MCF 10A (cell line): Measurements from ENCODE around the gene CA6. TPM values are rescaled to one million over a fixed set of nuclear protein-coding genes. Genes with fewer than 3 reads are reported as not detected.
A peak's percentile ranks its signal among the peaks of the same experiment; 100 is the strongest.

Source experiments
- BruUV-seq: library from RNA; stranded (reverse); fragments of 400-500 nt; replicated peaks from 2 replicates; lab custom pipeline; 2021; lab: Mats Ljungman, UMichigan
- CTCF ChIA-PET: fragments of 300-600 bp; sonication (Branson Sonifier 250); formaldehyde crosslinking; extraction: SDS; loops from one replicate; lab custom pipeline; 2021; ENCODE audit warnings: antibody characterized with exemption, inconsistent platforms; lab: Yijun Ruan, JAX
- POLR2A ChIA-PET: fragments of 300-600, 350-650 bp; sonication (Branson Sonifier 250); formaldehyde crosslinking; extraction: SDS; loops from one replicate; lab custom pipeline; 2020; ENCODE audit warnings: antibody characterized with exemption, inconsistent platforms; lab: Yijun Ruan, JAX
- DNase-seq: peaks from one replicate; pipeline ENCODE4 v3.0.0-alpha.2; 2018; ENCODE audit not compliant: unreplicated experiment
- H3K27ac Mint-ChIP-seq: one replicate; pipeline ENCODE4 v1.8.0; 2022; ENCODE audit warnings: mild to moderate bottlenecking, low read depth, mixed read lengths; ENCODE audit not compliant: unreplicated experiment
- H3K27me3 Mint-ChIP-seq: one replicate; pipeline ENCODE4 v1.8.0; 2022; ENCODE audit warnings: mixed read lengths; ENCODE audit not compliant: insufficient read depth, unreplicated experiment
- H3K36me3 Mint-ChIP-seq: one replicate; pipeline ENCODE4 v1.8.0; 2022; ENCODE audit warnings: mild to moderate bottlenecking, moderate library complexity, mixed read lengths; ENCODE audit not compliant: insufficient read depth, unreplicated experiment
- H3K4me1 Mint-ChIP-seq: one replicate; pipeline ENCODE4 v1.8.0; 2022; ENCODE audit warnings: mixed read lengths; ENCODE audit not compliant: insufficient read depth, unreplicated experiment
- H3K4me3 Mint-ChIP-seq: one replicate; pipeline ENCODE4 v1.8.0; 2022; ENCODE audit warnings: mild to moderate bottlenecking, moderate library complexity, mixed read lengths; ENCODE audit not compliant: unreplicated experiment
- H3K9me3 Mint-ChIP-seq: one replicate; pipeline ENCODE4 v1.8.0; 2022; ENCODE audit warnings: mixed read lengths; ENCODE audit not compliant: unreplicated experiment
- intact Hi-C: fragments of 100-400 bp; cut with micrococcal nuclease; formaldehyde crosslinking; loops from 2 replicates; pipeline ENCODE4 v1.14.1; 2022
- total RNA-seq: library from RNA; stranded (reverse); gene quantifications from 2 replicates; pipeline ENCODE4 v1.2.3, GENCODE V29; 2022
- TF ChIP-seq, protein P1 (sequence below): fragments of 200-600 bp; IDR thresholded peaks from one replicate; pipeline ENCODE4 v1.8.0; 2022; ENCODE audit warnings: antibody characterized with exemption, mild to moderate bottlenecking; ENCODE audit not compliant: unreplicated experiment

The CA6 gene
- total RNA-seq, 1 experiment from 2014 or later: not detected

DNA sequence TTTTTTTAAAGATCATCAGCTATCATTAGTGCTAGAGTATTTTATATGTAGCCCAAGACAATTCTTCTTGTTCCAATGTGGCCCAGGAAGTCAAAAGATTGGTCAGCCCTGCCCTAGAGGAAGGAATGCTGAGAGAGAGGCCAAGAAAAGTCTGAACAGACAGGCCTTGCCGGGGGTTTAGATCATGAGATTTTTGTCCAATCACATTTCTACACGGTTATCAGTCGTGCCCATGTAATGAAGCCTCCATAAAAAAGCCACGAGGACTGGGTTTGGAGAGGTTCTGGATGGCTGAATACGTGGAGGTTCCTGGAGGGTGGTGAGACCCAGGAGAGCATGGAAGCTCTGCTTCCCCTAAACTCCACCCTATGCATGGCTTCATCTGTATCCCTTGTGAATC lies 42.9 kb upstream of the CA6 start:
- Mint-ChIP-seq H3K36me3 (peaks cover 5% of the 10 kb centered on the region), H3K4me3 (no peak overlapping the region), H3K27me3 (no peaks in the 10 kb centered on the region), H3K9me3 (no peaks in the 10 kb centered on the region), H3K27ac (peak overlapping the region; percentile 87), H3K4me1 (peaks cover 34% of the 10 kb centered on the region)
- DNase-seq: peak; percentile 56
- TF ChIP-seq, protein P1, sequence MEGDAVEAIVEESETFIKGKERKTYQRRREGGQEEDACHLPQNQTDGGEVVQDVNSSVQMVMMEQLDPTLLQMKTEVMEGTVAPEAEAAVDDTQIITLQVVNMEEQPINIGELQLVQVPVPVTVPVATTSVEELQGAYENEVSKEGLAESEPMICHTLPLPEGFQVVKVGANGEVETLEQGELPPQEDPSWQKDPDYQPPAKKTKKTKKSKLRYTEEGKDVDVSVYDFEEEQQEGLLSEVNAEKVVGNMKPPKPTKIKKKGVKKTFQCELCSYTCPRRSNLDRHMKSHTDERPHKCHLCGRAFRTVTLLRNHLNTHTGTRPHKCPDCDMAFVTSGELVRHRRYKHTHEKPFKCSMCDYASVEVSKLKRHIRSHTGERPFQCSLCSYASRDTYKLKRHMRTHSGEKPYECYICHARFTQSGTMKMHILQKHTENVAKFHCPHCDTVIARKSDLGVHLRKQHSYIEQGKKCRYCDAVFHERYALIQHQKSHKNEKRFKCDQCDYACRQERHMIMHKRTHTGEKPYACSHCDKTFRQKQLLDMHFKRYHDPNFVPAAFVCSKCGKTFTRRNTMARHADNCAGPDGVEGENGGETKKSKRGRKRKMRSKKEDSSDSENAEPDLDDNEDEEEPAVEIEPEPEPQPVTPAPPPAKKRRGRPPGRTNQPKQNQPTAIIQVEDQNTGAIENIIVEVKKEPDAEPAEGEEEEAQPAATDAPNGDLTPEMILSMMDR: no peak
- no TSS peak for BruUV-seq
- intact Hi-C loops: no loop called here
- POLR2A ChIA-PET: interaction anchor here (0.7 to 8.3 kb wide), 10 partner anchors 8 to 184 kb away, joined by 3 to 125 read pairs (median 6); partner anchors contain the start of gene ENO1
- CTCF ChIA-PET: interaction anchor here (0.5 to 0.7 kb wide), 4 partner anchors 44 to 90 kb away, joined by 3 to 6 read pairs (median 4); no protein-coding TSS in a partner anchor

DNA sequence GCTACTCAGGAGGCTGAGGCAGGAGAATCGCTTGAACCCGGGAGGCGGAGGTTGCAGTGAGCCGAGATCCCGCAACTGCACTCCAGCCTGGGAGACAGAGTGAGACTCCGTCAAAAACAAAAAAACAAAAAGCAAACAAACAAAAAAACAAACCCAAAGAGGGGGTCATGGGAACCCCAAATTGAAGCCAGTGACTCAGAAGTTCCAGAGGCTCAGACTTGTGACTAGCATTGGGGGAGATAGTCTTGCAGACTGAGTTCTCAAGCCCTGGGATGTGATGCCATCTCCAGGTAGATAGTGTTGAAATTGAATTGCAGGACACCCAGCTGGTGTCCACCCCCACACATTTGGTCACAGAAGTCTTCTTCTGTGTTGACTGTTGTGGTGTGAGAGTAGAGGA lies 42.3 kb upstream of the CA6 start:
- no peak overlapping the region for H3K27ac Mint-ChIP-seq
- CTCF ChIA-PET: interaction anchor here (0.7 kb wide), 3 partner anchors 64 to 134 kb away, joined by 3 to 6 read pairs (median 3); no protein-coding TSS in a partner anchor

DNA sequence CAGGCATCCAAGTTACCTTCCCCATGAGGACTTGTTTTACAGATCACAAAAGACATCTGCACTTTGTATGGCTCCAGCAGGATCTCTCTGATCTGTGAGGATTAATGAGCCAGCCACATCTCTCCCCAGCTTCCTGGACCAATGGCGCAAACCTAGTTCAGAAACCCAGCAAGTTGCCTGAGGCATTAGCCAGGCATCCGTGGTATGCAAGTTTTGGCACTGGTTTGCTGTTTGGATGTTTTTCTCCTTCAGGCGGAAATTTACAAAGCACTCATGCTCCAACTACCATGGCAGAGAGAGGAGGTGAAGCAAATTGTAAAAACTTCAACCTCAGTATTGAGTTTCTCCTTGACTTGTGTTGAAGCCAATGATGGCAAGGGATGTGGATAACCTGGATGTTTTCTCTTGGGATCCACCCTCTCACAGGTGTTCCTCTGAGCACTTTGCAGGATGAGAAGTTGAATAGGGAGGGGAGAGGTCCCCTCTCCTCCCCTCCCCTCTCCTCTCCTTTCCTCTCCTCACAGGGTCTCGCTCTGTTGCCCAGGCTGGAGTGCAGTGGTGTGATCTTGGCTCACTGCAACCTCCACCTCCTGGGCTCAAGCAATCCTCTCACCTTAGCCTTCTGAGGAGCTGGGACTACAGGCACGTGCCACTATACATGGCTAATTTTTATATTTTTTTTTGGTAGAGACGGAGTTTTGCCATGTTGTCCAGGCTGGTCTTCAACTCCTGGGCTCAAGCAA lies 41.6 kb upstream of the CA6 start:
- H3K4me3 Mint-ChIP-seq: peak overlapping the region; percentile 21
- no peak overlapping the region for H3K27ac Mint-ChIP-seq
- H3K4me1 Mint-ChIP-seq: peaks cover 41% of the 10 kb centered on the region
- peak; percentile 98 for DNase-seq
- no peaks in the 10 kb centered on the region for H3K9me3 Mint-ChIP-seq
- H3K27me3 Mint-ChIP-seq: no peaks in the 10 kb centered on the region
- TF ChIP-seq, protein P1: no peak
- no TSS peak for BruUV-seq
- ChIA-PET CTCF (interaction anchor here (0.5 to 1.0 kb wide), 4 partner anchors 13 to 133 kb away, joined by 3 to 4 read pairs (median 3); no protein-coding TSS in a partner anchor), POLR2A (interaction anchor here (0.6 to 8.3 kb wide), 13 partner anchors 10 to 590 kb away, joined by 3 to 125 read pairs (median 5); partner anchors contain the start of gene ENO1)
- intact Hi-C loops: no loop called here
- H3K36me3 Mint-ChIP-seq: peaks cover 5% of the 10 kb centered on the region

More for the DNA sequence above, 42.3 kb upstream of the CA6 start:
- BruUV-seq: no TSS peak
- H3K4me3 Mint-ChIP-seq: peak overlapping the region; percentile 21
- TF ChIP-seq, protein P1: no peak
- no peaks in the 10 kb centered on the region for H3K27me3 Mint-ChIP-seq
- peaks cover 40% of the 10 kb centered on the region for H3K4me1 Mint-ChIP-seq
- no peaks in the 10 kb centered on the region for H3K9me3 Mint-ChIP-seq
- peak; percentile 75 for DNase-seq
- POLR2A ChIA-PET: interaction anchor here (1.0 to 8.3 kb wide), 11 partner anchors 10 to 83 kb away, joined by 3 to 125 read pairs (median 5); partner anchors contain the start of gene ENO1
- H3K36me3 Mint-ChIP-seq: peaks cover 5% of the 10 kb centered on the region
- intact Hi-C loops: no loop called here

DNA sequence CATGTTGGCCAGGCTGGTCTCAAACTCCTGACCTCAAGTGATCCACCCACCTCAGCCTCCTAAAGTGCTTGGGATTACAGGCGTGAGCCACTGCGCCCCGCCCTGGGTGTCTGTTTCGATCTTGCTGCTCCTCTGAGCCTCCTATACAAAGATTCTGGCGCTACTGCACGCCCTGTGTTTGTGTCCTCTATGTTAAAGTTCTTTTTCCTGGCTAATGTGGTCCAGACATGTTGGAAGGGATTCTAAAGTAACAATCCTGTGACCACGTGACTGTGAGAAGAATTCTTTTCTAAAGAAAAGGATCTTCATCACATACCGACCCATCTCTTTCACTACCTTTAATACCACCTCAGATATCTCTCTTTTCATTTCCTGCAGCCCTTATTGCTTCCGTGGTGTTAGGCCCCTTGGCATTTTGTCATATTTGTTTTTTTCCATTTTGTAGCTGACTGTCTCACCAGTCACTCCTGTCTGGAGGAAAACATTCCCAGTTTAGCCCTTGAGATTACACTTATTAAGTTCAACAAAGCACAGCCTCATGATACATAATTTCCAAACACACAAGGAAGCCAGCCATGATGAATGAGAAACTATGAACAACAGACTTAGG lies 40.0 kb upstream of the CA6 start:
- no TSS peak for BruUV-seq
- ChIA-PET POLR2A (interaction anchor here (0.6 to 8.3 kb wide), 6 partner anchors 15 to 231 kb away, joined by 3 to 125 read pairs (median 4); partner anchors contain the start of gene ENO1), CTCF (interaction anchor here (0.7 to 1.1 kb wide), 2 partner anchors 11 to 109 kb away, joined by 3 to 4 read pairs; no protein-coding TSS in a partner anchor)
- Mint-ChIP-seq H3K4me1 (peaks cover 43% of the 10 kb centered on the region), H3K27me3 (no peaks in the 10 kb centered on the region), H3K4me3 (no peak overlapping the region), H3K36me3 (peaks cover 5% of the 10 kb centered on the region), H3K9me3 (no peaks in the 10 kb centered on the region), H3K27ac (peak overlapping the region; percentile 80)
- intact Hi-C loops: no loop called here
- TF ChIP-seq, protein P1: no peak
- DNase-seq: no peak
